SH-SY5Y (cell line): Measurements from ENCODE around the gene PON1.

Experiments
- GATA2 ChIP-seq: IDR thresholded peaks from 2 replicates; pipeline ENCODE4 v1.6.1; 2011; ENCODE audit warnings: mild to moderate bottlenecking, low read depth, low read length
- GATA3 ChIP-seq: IDR thresholded peaks from 2 replicates; pipeline ENCODE4 v1.6.1; 2011; ENCODE audit warnings: low read depth, mild to moderate bottlenecking, low read length, moderate library complexity

PON1 gene

DNA sequence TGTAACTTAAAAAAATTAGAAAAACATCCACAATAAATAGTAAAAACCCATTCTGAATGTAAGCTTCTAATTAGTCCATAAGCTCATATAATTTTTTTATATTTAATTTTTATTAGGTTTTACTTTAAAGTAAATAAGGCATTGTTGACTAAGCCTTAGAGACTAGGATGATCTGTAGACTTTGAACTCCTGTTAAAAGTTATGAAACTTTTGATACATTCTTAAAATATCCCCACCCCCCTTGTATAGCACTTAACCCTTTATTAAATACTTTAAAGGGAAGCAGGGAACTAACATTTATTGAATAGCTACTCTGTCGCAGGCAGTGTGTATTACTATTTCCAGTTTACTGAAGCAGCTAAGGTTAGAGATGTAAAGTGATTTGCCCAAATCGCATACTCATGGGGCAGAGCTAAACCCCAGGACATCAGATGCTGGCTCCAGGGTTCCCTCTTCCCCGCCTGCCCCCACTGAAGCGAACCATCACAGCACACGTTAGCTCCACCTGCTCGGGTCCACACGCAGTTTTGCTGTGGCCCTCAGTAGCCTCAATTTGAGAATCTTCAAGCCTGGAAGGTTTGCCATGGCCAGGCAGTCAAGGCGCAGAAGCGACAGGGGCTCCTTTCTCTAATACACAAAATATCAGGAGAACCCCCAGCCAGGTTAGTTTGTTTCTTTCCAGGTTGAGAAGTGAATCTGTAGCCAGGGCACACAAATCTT is 762 bp downstream of the PON1 start:
- no peak for TF ChIP-seq GATA3
- TF ChIP-seq GATA2 = no peak

GRCh38 chr7:95322854-95323253 is 1.5 kb downstream of the PON1 start:
- TF ChIP-seq GATA3 (no peak), GATA2 (no peak)

DNA sequence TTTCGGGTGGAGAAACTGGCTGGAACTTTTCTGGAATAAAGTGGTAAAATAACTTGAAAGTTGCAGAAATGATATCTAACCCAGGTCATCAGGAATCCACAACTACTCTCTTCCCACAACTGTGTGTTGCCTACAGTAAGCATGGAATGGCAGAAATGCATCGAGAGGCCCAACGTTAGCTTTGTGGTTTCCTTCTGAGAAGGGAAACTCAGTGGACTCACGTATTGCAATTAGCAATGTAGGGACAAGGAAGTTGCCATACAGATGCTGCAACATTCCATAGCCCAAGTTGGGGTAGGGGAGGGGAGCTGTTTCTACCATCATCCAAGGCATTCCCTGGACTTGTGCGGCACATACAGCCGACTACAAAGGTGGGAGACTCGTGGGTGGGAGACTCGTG is 1.9 kb downstream of the PON1 start:
- TF ChIP-seq GATA2 (no peak), GATA3 (no peak)

- TF ChIP-seq GATA2 (no peak), GATA3 (no peak)
Measured at GRCh38 chr7:95321720-95322119, 2.6 kb downstream of the PON1 start.

DNA sequence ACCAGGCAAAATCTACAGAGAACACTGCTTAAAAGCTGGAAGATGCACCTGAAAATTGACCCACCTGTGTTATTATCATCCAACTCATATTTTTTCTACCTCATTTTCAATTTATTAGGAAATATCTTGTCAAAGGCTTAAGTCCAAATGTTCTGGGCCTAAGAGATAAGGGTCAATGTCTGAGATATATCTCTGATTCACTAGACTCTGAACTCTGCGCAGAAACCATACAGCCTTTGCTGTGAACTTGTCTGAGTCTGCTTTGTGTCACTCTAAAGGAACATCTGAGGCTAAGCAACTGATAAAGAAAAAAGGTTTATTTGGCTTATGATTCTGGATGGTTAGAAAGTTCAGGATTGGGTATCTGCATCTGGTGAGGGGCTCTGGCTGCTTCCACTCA is 3.7 kb downstream of the PON1 start:
- no peak for TF ChIP-seq GATA3
- TF ChIP-seq GATA2 = no peak

GRCh38 chr7:95319570-95319969 is 4.8 kb downstream of the PON1 start:
- TF ChIP-seq GATA3 (no peak), GATA2 (no peak)

- TF ChIP-seq GATA2 = no peak
- TF ChIP-seq GATA3 = no peak
Measured at GRCh38 chr7:95318501-95319100, 5.7 kb downstream of the PON1 start.

DNA sequence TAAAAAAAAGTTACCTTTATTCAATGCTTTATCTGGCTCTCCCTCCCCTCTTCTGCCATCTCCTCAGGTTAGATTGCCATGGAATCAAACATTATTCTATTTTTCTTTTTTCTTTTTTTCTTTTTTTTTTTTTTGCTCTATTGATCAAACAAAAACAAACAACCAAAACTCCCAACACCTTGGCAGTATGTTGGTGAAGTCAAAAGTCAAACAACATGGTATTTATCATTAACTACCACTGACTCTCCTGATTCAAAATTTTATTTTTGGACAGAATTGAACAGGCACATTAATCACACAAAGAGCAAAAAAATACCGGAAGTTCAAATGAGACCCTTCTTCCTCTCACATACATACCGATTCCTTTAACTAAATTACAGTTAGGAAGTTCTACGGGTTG is 6.4 kb downstream of the PON1 start:
- no peak for TF ChIP-seq GATA2
- no peak for TF ChIP-seq GATA3

DNA sequence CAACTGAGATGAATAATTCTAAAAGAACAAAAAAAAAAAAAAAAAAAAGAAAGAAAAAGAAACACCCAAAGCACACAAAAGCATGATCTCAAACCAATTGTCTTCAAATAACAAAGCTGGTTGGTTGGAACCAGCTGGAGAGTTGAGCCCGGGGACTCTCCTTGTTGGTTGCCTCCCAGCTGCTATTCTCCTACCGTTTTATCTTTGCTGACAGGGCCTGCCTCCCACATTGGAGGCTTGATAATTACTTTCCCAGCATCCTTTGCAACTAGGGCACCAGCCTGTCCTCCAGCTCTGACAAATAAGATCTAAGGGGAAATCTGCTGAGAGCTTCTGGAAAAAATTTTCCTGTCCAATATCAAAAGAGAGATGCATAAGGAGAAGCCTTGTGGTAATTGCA is 6.8 kb downstream of the PON1 start:
- TF ChIP-seq GATA2 = no peak
- TF ChIP-seq GATA3 = no peak

GRCh38 chr7:95316588-95316987 is 7.7 kb downstream of the PON1 start:
- TF ChIP-seq GATA3 (no peak), GATA2 (no peak)

GRCh38 chr7:95312561-95312960 is 11.8 kb downstream of the PON1 start:
- TF ChIP-seq GATA2 (no peak), GATA3 (no peak)

DNA sequence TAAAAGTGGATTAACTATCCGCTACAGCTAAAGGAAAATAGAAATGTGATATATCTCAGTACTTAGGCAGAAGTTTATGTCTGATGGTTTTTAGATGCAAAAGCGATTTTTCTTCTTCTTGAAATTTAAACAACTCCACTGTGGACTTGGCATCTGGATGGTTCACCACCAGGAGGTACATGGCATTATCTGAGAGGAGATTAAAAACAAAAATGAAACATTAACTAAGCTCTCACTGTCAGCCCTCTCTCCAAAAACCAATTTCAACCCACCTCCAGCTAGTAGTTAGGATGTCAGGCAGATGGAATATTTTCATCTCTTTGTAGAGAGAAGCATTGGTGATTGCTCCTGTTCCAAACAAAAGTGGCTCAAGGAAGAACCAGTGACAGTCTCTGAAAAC is 12.9 kb downstream of the PON1 start:
- TF ChIP-seq GATA2 (no peak), GATA3 (no peak)

GRCh38 chr7:95309951-95310350 is 14.4 kb downstream of the PON1 start:
- TF ChIP-seq GATA3 = no peak
- no peak for TF ChIP-seq GATA2

DNA sequence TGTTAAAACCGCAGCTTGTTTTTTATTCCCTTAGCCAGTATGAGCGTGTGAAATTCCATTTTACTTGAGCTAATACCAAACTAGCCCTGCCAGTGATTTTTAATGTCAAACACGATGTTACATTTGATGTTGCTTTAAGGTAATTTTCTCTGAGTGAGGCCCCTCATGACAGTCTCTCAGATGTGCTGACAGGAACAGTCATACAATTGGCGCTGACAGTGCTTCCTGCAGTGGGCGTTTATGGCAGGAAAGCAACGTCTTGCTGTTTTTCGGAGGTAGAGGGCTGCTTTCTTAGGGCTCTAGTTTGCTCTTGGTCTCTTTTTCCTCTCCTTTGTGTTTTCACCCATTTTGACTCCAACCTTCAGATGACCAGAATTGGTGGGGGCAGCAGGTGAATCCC is 19.3 kb downstream of the PON1 start:
- no peak for TF ChIP-seq GATA3
- no peak for TF ChIP-seq GATA2
